IMR-90 (cell line): Measurements from ENCODE around the gene IGBP1. TPM values are rescaled to one million over a fixed set of nuclear protein-coding genes. Genes with fewer than 3 reads are reported as not detected.

Source experiments
- ATAC-seq: fragments of 200-7000 bp; cut with Tn5 transposase; 2 replicates; pipeline ENCODE4 v1.9.1; 2020; ENCODE audit warnings: low read depth, mild to moderate bottlenecking, moderate library complexity
- BruUV-seq: library from RNA; stranded (reverse); fragments of 400-500 nt; replicated peaks from 2 replicates; lab custom pipeline; 2021; lab: Mats Ljungman, UMichigan
- CTCF ChIA-PET: fragments of 300-600 bp; formaldehyde crosslinking; extraction: SDS; loops from one replicate; lab custom pipeline; 2021; ENCODE audit warnings: antibody characterized with exemption; lab: Yijun Ruan, JAX
- POLR2A ChIA-PET: fragments of 300-600 bp; sonication (Branson Sonifier 250); formaldehyde crosslinking; loops from one replicate; lab custom pipeline; 2022; ENCODE audit warnings: antibody characterized with exemption; ENCODE audit not compliant: unreplicated experiment; lab: Charles Lee
- DNase-seq: peaks from one replicate; pipeline ENCODE4 v3.0.0; 2013
- H2AFZ ChIP-seq: replicated peaks from 2 replicates; pipeline ENCODE3; 2013; ENCODE audit warnings: low read length, mild to moderate bottlenecking; ENCODE audit not compliant: poor library complexity
- H2AK5ac ChIP-seq: 2 replicates; pipeline ENCODE4 v1.6.1; 2013; ENCODE audit warnings: low read depth, low read length, inconsistent platforms
- H2AK9ac ChIP-seq: replicated peaks from 2 replicates; pipeline ENCODE3; 2013; ENCODE audit warnings: mild to moderate bottlenecking, low read depth, low read length, moderate library complexity; ENCODE audit not compliant: poor library complexity
- H2BK120ac ChIP-seq: 2 replicates; pipeline ENCODE4 v1.6.1; 2013; ENCODE audit warnings: low read depth, low read length, inconsistent platforms
- H2BK15ac ChIP-seq: 3 replicates; pipeline ENCODE4 v1.6.1; 2013; ENCODE audit warnings: low read depth, low read length, inconsistent platforms
- H2BK20ac ChIP-seq: 2 replicates; pipeline ENCODE4 v1.6.1; 2013; ENCODE audit warnings: low read depth, mild to moderate bottlenecking, inconsistent platforms, low read length, moderate library complexity
- H2BK5ac ChIP-seq: 2 replicates; pipeline ENCODE4 v1.6.1; 2013; ENCODE audit warnings: mild to moderate bottlenecking, low read depth, low read length, inconsistent platforms; ENCODE audit not compliant: poor library complexity, severe bottlenecking
- H3K14ac ChIP-seq: replicated peaks from 2 replicates; pipeline ENCODE4 v1.6.1; 2013; ENCODE audit warnings: low read depth, low read length, inconsistent platforms
- H3K18ac ChIP-seq: 2 replicates; pipeline ENCODE4 v1.6.1; 2013; ENCODE audit warnings: low read depth, low read length, control low read depth
- H3K23ac ChIP-seq: 2 replicates; pipeline ENCODE4 v1.6.1; 2013; ENCODE audit warnings: low read depth, low read length, inconsistent platforms
- H3K27ac ChIP-seq: 2 replicates; pipeline ENCODE4 v1.5.1; 2013; ENCODE audit warnings: mild to moderate bottlenecking, control low read depth, low read length; ENCODE audit not compliant: insufficient read depth
- H3K27me3 ChIP-seq: 2 replicates; pipeline ENCODE4 v1.6.1; 2013; ENCODE audit warnings: low read length; ENCODE audit not compliant: control insufficient read depth, insufficient read depth
- H3K36me3 ChIP-seq: 2 replicates; pipeline ENCODE4 v1.6.1; 2013; ENCODE audit warnings: low read length, mixed read lengths; ENCODE audit not compliant: control insufficient read depth, insufficient read depth
- H3K4ac ChIP-seq: 2 replicates; pipeline ENCODE4 v1.6.1; 2013; ENCODE audit warnings: low read depth, low read length, inconsistent platforms
- H3K4me1 ChIP-seq: 2 replicates; pipeline ENCODE4 v1.6.1; 2013; ENCODE audit warnings: low read length, mixed read lengths; ENCODE audit not compliant: control insufficient read depth, insufficient read depth
- H3K4me2 ChIP-seq: 2 replicates; pipeline ENCODE4 v1.6.1; 2013; ENCODE audit warnings: low read depth, mild to moderate bottlenecking, control low read depth, low read length, moderate library complexity
- H3K4me3 ChIP-seq: 2 replicates; pipeline ENCODE4 v1.5.1; 2013; ENCODE audit warnings: low read depth, mild to moderate bottlenecking, control low read depth, low read length, moderate library complexity; ENCODE audit not compliant: insufficient read depth
- H3K56ac ChIP-seq: 2 replicates; pipeline ENCODE4 v1.6.1; 2013; ENCODE audit warnings: low read length, inconsistent platforms; ENCODE audit not compliant: insufficient read depth; ENCODE audit errors: extremely low read depth
- H3K79me1 ChIP-seq, 2 experiments: 2 replicates each; pipeline ENCODE4 v1.6.1; 2013; ENCODE audit warnings: low read length in 2 of 2, inconsistent platforms in 1 of 2, low read depth in 1 of 2
- H3K9ac ChIP-seq: 2 replicates; pipeline ENCODE4 v1.6.1; 2013; ENCODE audit warnings: low read depth, low read length, control low read depth
- H3K9me1 ChIP-seq: 2 replicates; pipeline ENCODE4 v1.6.1; 2013; ENCODE audit warnings: low read length, inconsistent platforms; ENCODE audit not compliant: insufficient read depth
- H3K9me3 ChIP-seq: 2 replicates; pipeline ENCODE4 v1.6.1; 2013; ENCODE audit warnings: low read length; ENCODE audit not compliant: control insufficient read depth, insufficient read depth
- H4K20me1 ChIP-seq: 2 replicates; pipeline ENCODE4 v1.6.1; 2013; ENCODE audit warnings: low read length, inconsistent platforms; ENCODE audit not compliant: insufficient read depth
- H4K5ac ChIP-seq: 2 replicates; pipeline ENCODE4 v1.6.1; 2013; ENCODE audit warnings: mild to moderate bottlenecking, low read depth, low read length, control low read depth
- H4K8ac ChIP-seq, 2 experiments: 2 replicates each; pipeline ENCODE4 v1.6.1; 2013; ENCODE audit warnings: low read depth in 2 of 2, low read length in 2 of 2, control low read depth in 1 of 2, inconsistent platforms in 1 of 2
- H4K91ac ChIP-seq: 2 replicates; pipeline ENCODE4 v1.6.1; 2013; ENCODE audit warnings: low read depth, low read length, inconsistent platforms; ENCODE audit not compliant: insufficient read depth
- BHLHE40 ChIP-seq: fragments of 150-350 bp; IDR thresholded peaks from 2 replicates; pipeline ENCODE4 v1.6.1; 2016; ENCODE audit warnings: mild to moderate bottlenecking, low read depth, low read length
- CEBPB ChIP-seq: IDR thresholded peaks from 2 replicates; pipeline ENCODE4 v1.6.1; 2012; ENCODE audit warnings: low read depth, low read length, improper control_type of control experiment
- CHD1 ChIP-seq: IDR thresholded peaks from 2 replicates; pipeline ENCODE4 v1.6.1; 2012; ENCODE audit warnings: low read depth, low read length, improper control_type of control experiment
- FOS ChIP-seq: fragments of 150-350 bp; IDR thresholded peaks from 2 replicates; pipeline ENCODE4 v1.6.1; 2016; ENCODE audit warnings: low read depth, low read length
- MAFK ChIP-seq: IDR thresholded peaks from 2 replicates; pipeline ENCODE4 v1.6.1; 2012; ENCODE audit warnings: low read depth, low read length, improper control_type of control experiment
- MAZ ChIP-seq: IDR thresholded peaks from 2 replicates; pipeline ENCODE4 v1.6.1; 2012; ENCODE audit warnings: low read depth, mild to moderate bottlenecking, low read length, improper control_type of control experiment, moderate library complexity, borderline replicate concordance
- MXI1 ChIP-seq: IDR thresholded peaks from 2 replicates; pipeline ENCODE4 v1.6.1; 2012; ENCODE audit warnings: low read depth, mild to moderate bottlenecking, low read length, moderate library complexity, borderline replicate concordance
- NFE2L2 ChIP-seq: fragments of 150-350 bp; IDR thresholded peaks from 2 replicates; pipeline ENCODE4 v1.6.1; 2016; ENCODE audit warnings: low read depth, mild to moderate bottlenecking, low read length
- POLR2A ChIP-seq: IDR thresholded peaks from 2 replicates; pipeline ENCODE4 v1.6.1; 2012; ENCODE audit warnings: mild to moderate bottlenecking, low read depth, low read length
- RAD21 ChIP-seq: IDR thresholded peaks from 2 replicates; pipeline ENCODE4 v1.6.1; 2012; ENCODE audit warnings: low read length, improper control_type of control experiment
- RCOR1 ChIP-seq: IDR thresholded peaks from 2 replicates; pipeline ENCODE4 v1.6.1; 2012; ENCODE audit warnings: mild to moderate bottlenecking, low read length, improper control_type of control experiment; ENCODE audit not compliant: insufficient replicate concordance
- RFX5 ChIP-seq: IDR thresholded peaks from 2 replicates; pipeline ENCODE4 v1.8.0; 2012; ENCODE audit warnings: low read depth, mild to moderate bottlenecking, low read length, moderate library complexity
- SMC3 ChIP-seq: fragments of 150-350 bp; IDR thresholded peaks from 2 replicates; pipeline ENCODE4 v1.6.1; 2016; ENCODE audit warnings: low read depth, mild to moderate bottlenecking, antibody characterized with exemption, low read length, moderate library complexity
- WGBS, 2 experiments: methylation state at CpG; one replicate each; pipeline versions ENCODE4 v1.1.5 to v1.1.7; 2013; ENCODE audit warnings: missing lambda C conversion rate in 2 of 2; ENCODE audit not compliant: insufficient read length in 1 of 2; ENCODE audit errors: extremely low coverage in 2 of 2; 5-methylcytosine and 5-hydroxymethylcytosine counted together
- dilution Hi-C: fragments of 300-500 bp; cut with HindIII; formaldehyde crosslinking; loops from one replicate; pipeline ENCODE4 v1.14.3; 2018; ENCODE audit warnings: low sequenced_read_pairs; ENCODE audit not compliant: unreplicated experiment
- in situ Hi-C: fragments of 300-500 bp; cut with MboI; formaldehyde crosslinking; loops from 3 replicates; pipeline ENCODE4 v1.14.3; 2019; ENCODE audit warnings: low sequenced_read_pairs, inconsistent platforms, mixed read lengths
- intact Hi-C: fragments of 100-400 bp; cut with micrococcal nuclease; formaldehyde crosslinking; loops from 2 replicates; pipeline ENCODE4 v1.10.0; 2022
- polyA plus RNA-seq, 3 experiments: library from polyadenylated mRNA; depleted of rRNA; stranded (reverse); fragments of >200 nt; gene quantifications; 2 replicates each; pipeline ENCODE4 v1.2.3, GENCODE V29; 2012; ENCODE audit warnings: low replicate concordance in 1 of 3
- total RNA-seq: library from RNA; depleted of rRNA; stranded (reverse); fragments of >200 nt; gene quantifications from 2 replicates; pipeline ENCODE4 v1.2.3, GENCODE V29; 2012
- TF ChIP-seq, protein P1 (sequence below): fragments of 150-350 bp; IDR thresholded peaks from 2 replicates; pipeline ENCODE4 v1.6.1; 2016; ENCODE audit warnings: low read depth, mild to moderate bottlenecking, low read length, moderate library complexity, borderline replicate concordance
- TF ChIP-seq, protein P2 (sequence below): fragments of 150-350 bp; IDR thresholded peaks from 2 replicates; pipeline ENCODE4 v1.6.1; 2017; ENCODE audit warnings: mild to moderate bottlenecking, antibody characterized with exemption, low read length, low read depth
- TF ChIP-seq, protein P3 (sequence below): conservative IDR thresholded peaks from 2 replicates; pipeline ENCODE4 v1.5.1; 2012; ENCODE audit warnings: mild to moderate bottlenecking, low read depth, low read length, improper control_type of control experiment

Gene IGBP1
- total and polyA plus RNA-seq, 2 of the 4 experiments (the other 2 are of a cell fraction) = 51.8 to 87.1 TPM

DNA sequence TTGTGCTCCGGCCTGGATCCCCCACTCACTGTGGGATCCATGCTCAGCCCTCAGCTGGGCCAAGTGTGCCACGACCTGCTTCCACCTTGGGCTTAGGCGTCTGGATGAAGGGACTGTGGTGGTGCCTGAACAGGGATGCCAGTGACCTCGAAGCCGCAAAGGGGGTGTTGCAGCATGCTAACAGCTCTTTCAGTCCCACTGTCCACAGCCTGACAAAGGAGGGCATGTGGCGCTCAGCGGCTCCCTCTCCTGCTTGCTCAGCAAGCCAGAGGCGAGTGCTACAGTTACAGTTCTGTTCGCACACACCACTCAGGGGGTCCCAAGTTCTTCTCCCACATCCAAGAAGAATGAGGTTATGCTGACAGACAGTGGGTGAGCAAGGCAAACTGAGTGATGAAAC lies 5.2 kb upstream of the IGBP1 start:
- WGBS, 2 experiments = 40% methylated on average over 1 of the region's 9 CpGs; no CpG with 5 or more reads in 1 of the 2 experiments
- no peak overlapping the region for H4K91ac ChIP-seq
- no peak overlapping the region for H3K4me3 ChIP-seq
- DNase-seq (no peak), ATAC-seq (no peak)
- H4K5ac ChIP-seq = no peak overlapping the region
- H4K20me1 ChIP-seq = no peaks in the 10 kb centered on the region
- H3K14ac ChIP-seq = no peak overlapping the region
- H4K8ac ChIP-seq = no peak overlapping the region
- no peak overlapping the region for H2BK15ac ChIP-seq
- POLR2A ChIA-PET = no interaction called here
- no peak overlapping the region for H3K4ac ChIP-seq
- no peak overlapping the region for H2BK20ac ChIP-seq
- H2BK120ac ChIP-seq = no peak overlapping the region
- H3K18ac ChIP-seq = no peak overlapping the region
- no peak overlapping the region for H3K27ac ChIP-seq
- H3K23ac ChIP-seq = no peak overlapping the region
- intact Hi-C loops (no loop called here), in situ Hi-C loops (no loop called here), dilution Hi-C loops (no loop called here)
- H3K27me3 ChIP-seq = no peaks in the 10 kb centered on the region; the same call in 1 of the 2 replicates
- CTCF ChIA-PET = no interaction called here
- no TSS peak for BruUV-seq
- no peaks in the 10 kb centered on the region for H3K9me3 ChIP-seq
- no peaks in the 10 kb centered on the region for H3K36me3 ChIP-seq
- H2AK5ac ChIP-seq = no peak overlapping the region
- no peaks in the 10 kb centered on the region for H3K9me1 ChIP-seq
- H2AFZ ChIP-seq = no peak overlapping the region
- H3K79me1 ChIP-seq = no peaks in the 10 kb centered on the region
- no peak overlapping the region for H3K4me2 ChIP-seq
- no peak overlapping the region for H2BK5ac ChIP-seq
- H3K9ac ChIP-seq = no peak overlapping the region
- H2AK9ac ChIP-seq = no peak overlapping the region
- no peaks in the 10 kb centered on the region for H3K4me1 ChIP-seq
- TF ChIP-seq, protein P1, sequence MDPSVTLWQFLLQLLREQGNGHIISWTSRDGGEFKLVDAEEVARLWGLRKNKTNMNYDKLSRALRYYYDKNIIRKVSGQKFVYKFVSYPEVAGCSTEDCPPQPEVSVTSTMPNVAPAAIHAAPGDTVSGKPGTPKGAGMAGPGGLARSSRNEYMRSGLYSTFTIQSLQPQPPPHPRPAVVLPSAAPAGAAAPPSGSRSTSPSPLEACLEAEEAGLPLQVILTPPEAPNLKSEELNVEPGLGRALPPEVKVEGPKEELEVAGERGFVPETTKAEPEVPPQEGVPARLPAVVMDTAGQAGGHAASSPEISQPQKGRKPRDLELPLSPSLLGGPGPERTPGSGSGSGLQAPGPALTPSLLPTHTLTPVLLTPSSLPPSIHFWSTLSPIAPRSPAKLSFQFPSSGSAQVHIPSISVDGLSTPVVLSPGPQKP = no peak
- TF ChIP-seq CEBPB (no peak), RCOR1 (no peak), RAD21 (no peak), RFX5 (no peak), SMC3 (no peak), FOS (no peak), POLR2A (no peak), MXI1 (no peak), NFE2L2 (no peak), MAZ (no peak), CHD1 (no peak), MAFK (no peak), BHLHE40 (no peak)
- TF ChIP-seq, protein P2, sequence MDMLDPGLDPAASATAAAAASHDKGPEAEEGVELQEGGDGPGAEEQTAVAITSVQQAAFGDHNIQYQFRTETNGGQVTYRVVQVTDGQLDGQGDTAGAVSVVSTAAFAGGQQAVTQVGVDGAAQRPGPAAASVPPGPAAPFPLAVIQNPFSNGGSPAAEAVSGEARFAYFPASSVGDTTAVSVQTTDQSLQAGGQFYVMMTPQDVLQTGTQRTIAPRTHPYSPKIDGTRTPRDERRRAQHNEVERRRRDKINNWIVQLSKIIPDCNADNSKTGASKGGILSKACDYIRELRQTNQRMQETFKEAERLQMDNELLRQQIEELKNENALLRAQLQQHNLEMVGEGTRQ = no peak
- TF ChIP-seq, protein P3, sequence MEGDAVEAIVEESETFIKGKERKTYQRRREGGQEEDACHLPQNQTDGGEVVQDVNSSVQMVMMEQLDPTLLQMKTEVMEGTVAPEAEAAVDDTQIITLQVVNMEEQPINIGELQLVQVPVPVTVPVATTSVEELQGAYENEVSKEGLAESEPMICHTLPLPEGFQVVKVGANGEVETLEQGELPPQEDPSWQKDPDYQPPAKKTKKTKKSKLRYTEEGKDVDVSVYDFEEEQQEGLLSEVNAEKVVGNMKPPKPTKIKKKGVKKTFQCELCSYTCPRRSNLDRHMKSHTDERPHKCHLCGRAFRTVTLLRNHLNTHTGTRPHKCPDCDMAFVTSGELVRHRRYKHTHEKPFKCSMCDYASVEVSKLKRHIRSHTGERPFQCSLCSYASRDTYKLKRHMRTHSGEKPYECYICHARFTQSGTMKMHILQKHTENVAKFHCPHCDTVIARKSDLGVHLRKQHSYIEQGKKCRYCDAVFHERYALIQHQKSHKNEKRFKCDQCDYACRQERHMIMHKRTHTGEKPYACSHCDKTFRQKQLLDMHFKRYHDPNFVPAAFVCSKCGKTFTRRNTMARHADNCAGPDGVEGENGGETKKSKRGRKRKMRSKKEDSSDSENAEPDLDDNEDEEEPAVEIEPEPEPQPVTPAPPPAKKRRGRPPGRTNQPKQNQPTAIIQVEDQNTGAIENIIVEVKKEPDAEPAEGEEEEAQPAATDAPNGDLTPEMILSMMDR = no peak
- no peak overlapping the region for H3K56ac ChIP-seq
